Chondrocyte (in vitro differentiated cells): ENCODE measurements around the gene DLG2. TPM values are rescaled to one million over a fixed set of nuclear protein-coding genes. Genes with fewer than 3 reads are reported as not detected.

ENCODE experiments used
- DNase-seq: peaks from one replicate; pipeline ENCODE4 v3.0.0; 2021; ENCODE audit warnings: mixed read lengths, low spot score
- H3K27ac Mint-ChIP-seq: one replicate; pipeline ENCODE4 v1.8.0; 2021; ENCODE audit warnings: mild to moderate bottlenecking, moderate library complexity, mixed read lengths; ENCODE audit not compliant: unreplicated experiment
- H3K27me3 Mint-ChIP-seq: 2 replicates; pipeline ENCODE4 v1.8.0; 2021; ENCODE audit warnings: low read depth, mixed read lengths
- H3K36me3 Mint-ChIP-seq: 2 replicates; pipeline ENCODE4 v1.8.0; 2021; ENCODE audit warnings: low read depth, mixed read lengths
- H3K4me1 Mint-ChIP-seq: 2 replicates; pipeline ENCODE4 v1.8.0; 2021; ENCODE audit warnings: low read depth, mild to moderate bottlenecking, mixed read lengths
- H3K4me3 Mint-ChIP-seq: one replicate; pipeline ENCODE4 v1.8.0; 2021; ENCODE audit warnings: mild to moderate bottlenecking, moderate library complexity, mixed read lengths; ENCODE audit not compliant: unreplicated experiment
- H3K9me3 Mint-ChIP-seq: 2 replicates; pipeline ENCODE4 v1.8.0; 2021; ENCODE audit warnings: low read depth, mixed read lengths
- total RNA-seq: library from RNA; stranded (reverse); gene quantifications from 3 replicates; pipeline ENCODE4 v1.2.1, GENCODE V29; 2021
- TF ChIP-seq, protein P1 (sequence below): fragments of 200-600 bp; sonication (generic); IDR thresholded peaks from 2 replicates; pipeline ENCODE4 v1.5.0; 2021; ENCODE audit warnings: antibody characterized with exemption, mild to moderate bottlenecking, moderate library complexity

DLG2 gene
- total RNA-seq, 1 donor from 2014 or later = 1.3 TPM

DNA sequence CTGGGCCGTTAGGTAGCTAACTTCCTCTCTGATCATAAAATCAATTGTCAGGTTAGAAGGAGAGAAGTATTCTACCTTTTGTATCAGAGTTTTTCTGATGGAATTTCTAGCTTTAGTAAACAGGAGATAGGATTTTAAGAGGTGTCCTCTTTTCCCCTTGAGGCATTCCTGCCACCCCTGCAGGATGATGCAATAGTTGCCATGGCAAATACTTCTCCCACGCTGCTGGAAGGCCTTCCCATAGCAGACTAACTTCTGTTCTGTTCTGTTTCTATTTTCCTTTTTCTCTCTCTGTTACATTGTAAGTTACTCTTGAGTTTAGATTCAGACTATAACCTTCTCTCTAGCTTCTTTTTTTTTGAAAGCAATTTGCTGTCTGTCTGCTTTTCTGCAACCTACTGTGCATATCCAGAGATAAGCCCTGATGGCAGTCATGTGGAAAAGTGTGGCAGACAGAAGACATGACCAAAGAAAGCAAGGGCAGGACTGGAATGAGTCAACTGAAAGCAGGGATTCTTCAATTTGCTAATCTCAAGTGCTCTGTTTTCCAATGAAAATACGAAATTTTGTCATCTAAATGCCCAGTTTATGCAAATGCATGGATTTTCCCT is 679.1 kb downstream of the DLG2 start:
- TF ChIP-seq, protein P1, sequence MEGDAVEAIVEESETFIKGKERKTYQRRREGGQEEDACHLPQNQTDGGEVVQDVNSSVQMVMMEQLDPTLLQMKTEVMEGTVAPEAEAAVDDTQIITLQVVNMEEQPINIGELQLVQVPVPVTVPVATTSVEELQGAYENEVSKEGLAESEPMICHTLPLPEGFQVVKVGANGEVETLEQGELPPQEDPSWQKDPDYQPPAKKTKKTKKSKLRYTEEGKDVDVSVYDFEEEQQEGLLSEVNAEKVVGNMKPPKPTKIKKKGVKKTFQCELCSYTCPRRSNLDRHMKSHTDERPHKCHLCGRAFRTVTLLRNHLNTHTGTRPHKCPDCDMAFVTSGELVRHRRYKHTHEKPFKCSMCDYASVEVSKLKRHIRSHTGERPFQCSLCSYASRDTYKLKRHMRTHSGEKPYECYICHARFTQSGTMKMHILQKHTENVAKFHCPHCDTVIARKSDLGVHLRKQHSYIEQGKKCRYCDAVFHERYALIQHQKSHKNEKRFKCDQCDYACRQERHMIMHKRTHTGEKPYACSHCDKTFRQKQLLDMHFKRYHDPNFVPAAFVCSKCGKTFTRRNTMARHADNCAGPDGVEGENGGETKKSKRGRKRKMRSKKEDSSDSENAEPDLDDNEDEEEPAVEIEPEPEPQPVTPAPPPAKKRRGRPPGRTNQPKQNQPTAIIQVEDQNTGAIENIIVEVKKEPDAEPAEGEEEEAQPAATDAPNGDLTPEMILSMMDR = no peak
- DNase-seq = no peak
- no peak overlapping the region for H3K27ac Mint-ChIP-seq
- no peak overlapping the region for H3K4me3 Mint-ChIP-seq
- no peaks in the 10 kb centered on the region for H3K27me3 Mint-ChIP-seq
- peaks cover 11% of the 10 kb centered on the region for H3K9me3 Mint-ChIP-seq
- peaks cover 6% of the 10 kb centered on the region for H3K4me1 Mint-ChIP-seq
- H3K36me3 Mint-ChIP-seq = no peaks in the 10 kb centered on the region

DNA sequence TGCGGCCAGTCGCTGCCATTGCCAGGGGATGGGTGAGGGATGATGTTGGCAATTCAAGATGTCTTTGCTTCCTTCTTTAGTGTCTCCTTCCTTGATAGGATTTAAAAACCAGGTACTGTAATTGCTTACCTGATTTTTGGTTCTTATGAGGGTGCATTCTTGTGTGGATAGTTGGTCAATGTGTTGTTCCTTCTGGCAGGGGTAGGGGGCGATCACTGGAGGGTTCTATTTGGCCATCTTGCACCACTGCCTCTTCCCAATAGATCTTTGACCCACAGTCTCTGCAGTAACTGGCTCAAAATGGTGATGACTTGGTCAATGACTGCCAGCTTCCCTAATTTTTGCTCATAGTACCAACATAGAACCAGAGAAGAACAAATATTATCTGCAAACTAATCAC is 680.1 kb downstream of the DLG2 start:
- Mint-ChIP-seq H3K27me3 (no peaks in the 10 kb centered on the region), H3K4me1 (peaks cover 6% of the 10 kb centered on the region), H3K9me3 (peaks cover 15% of the 10 kb centered on the region), H3K4me3 (no peak overlapping the region), H3K36me3 (no peaks in the 10 kb centered on the region), H3K27ac (no peak overlapping the region)
- DNase-seq = no peak
- TF ChIP-seq, protein P1 = no peak

DNA sequence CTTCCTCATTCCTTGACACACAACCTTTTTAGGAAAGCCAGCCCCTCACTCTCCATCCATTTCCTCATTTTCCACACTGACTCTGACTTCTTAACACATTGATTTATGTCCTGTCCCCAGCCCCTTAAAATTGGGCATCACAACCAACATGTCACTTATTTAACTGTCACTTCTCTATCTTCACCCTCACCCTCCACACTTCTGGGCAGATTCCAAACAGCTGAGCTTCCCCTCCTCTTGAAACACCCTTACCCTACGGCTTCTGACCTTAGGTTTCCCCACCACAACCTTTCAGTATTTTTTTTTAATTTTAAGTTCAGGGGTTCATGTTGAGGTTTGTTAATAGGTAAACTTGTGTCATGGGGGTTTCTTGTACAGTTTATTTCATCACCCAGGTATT is 696.3 kb downstream of the DLG2 start:
- no peak overlapping the region for H3K27ac Mint-ChIP-seq
- H3K4me1 Mint-ChIP-seq = no peaks in the 10 kb centered on the region
- H3K27me3 Mint-ChIP-seq = peaks cover 16% of the 10 kb centered on the region
- no peak overlapping the region for H3K4me3 Mint-ChIP-seq
- no peaks in the 10 kb centered on the region for H3K36me3 Mint-ChIP-seq
- TF ChIP-seq, protein P1 = no peak
- DNase-seq = no peak
- peaks cover 7% of the 10 kb centered on the region for H3K9me3 Mint-ChIP-seq

DNA sequence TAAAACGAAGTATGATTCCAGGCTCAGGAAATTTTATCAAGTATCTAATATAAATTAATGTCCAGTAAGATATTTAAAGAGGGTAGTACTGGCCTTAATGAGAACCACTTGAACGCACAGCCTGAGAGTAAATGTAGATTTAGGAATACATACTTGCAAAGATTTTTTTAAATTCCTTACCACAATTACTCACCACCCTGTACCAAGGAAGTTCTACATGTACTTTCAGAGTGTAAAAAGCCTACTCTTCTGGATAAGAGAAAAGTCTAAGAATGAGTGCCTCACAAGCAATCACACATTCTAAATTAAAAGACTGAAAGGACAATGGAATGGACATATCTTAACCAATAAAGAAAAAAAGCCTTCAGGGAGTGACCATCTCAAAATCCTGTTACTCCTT is 697.4 kb downstream of the DLG2 start:
- Mint-ChIP-seq H3K4me1 (no peaks in the 10 kb centered on the region), H3K27me3 (peaks cover 16% of the 10 kb centered on the region), H3K36me3 (no peaks in the 10 kb centered on the region), H3K4me3 (no peak overlapping the region), H3K9me3 (peaks cover 7% of the 10 kb centered on the region), H3K27ac (no peak overlapping the region)
- TF ChIP-seq, protein P1 = no peak
- DNase-seq = no peak

DNA sequence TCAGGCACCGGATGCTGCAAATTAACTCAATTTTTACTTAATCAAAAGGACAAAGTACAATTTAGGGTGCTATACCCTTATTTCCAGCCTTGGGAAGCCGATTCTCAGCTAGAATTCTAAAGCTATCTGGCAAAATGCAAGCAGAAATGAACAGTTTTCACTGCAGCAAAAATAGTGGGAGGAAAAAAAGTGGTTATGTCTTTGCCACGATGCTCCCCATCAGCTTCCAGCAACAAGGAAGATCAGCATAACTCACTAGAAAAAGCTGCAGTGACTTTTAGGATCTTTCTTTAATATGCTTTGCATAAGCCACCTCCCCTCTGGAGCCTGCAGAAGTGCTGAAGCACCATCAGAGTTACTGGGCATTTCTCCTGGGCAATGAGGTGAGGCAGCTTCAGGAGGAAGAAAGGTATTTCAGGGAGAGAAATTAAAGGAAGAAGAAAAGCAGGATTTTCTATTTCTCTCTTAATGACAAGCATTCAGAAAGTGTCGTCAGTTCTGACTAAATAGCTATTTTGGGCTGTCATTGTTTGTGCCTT is 702.9 kb downstream of the DLG2 start:
- no peak overlapping the region for H3K27ac Mint-ChIP-seq
- no peak for DNase-seq
- no peaks in the 10 kb centered on the region for H3K9me3 Mint-ChIP-seq
- peaks cover 5% of the 10 kb centered on the region for H3K4me1 Mint-ChIP-seq
- H3K27me3 Mint-ChIP-seq = peaks cover 37% of the 10 kb centered on the region
- TF ChIP-seq, protein P1 = no peak
- no peak overlapping the region for H3K4me3 Mint-ChIP-seq
- no peaks in the 10 kb centered on the region for H3K36me3 Mint-ChIP-seq
